ENCODE results near the gene LCN9. TPM values are rescaled to one million over a fixed set of nuclear protein-coding genes. Genes with fewer than 3 reads are reported as not detected.

Gene LCN9
- total and polyA plus RNA-seq, 4 donors, result not detected

DNA sequence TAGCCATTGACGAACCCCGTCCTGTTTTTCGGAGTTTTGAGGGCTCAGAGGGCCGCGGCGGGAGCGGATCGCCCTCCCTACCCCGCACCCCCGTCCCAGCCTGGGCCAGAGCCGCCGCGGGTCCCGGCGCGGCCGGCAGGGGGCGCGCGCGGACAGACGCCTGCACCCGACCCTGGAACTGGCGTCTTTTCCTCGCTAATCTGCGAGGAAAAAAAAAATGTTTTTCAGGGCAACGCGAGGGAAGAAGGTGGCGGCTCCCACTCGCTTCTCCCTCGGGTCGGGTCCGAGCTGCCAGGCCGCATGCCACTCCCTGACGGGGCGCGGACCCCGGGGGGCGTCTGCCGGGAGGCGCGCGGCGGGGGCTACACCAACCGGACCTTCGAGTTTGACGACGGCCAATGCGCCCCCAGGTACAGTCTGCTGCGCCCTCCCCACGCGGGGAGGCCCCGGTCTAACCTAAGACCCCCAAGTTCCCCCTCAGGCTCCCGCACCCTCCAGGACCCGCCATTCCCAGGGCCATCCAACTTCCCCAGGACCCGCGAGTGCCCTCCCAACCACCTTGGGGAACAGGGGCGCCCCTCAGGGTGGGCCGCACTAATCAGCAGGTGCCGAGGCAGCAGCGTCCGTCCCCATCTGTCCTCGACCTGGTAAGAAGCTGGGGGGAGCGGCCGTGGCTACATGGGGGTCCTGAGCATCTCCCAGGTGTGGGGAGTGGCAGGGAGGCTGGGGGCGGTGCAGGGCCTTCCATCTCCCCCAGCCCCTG, 39.0 kb downstream of the LCN9 start, which contains the start of gene KCNT1:
Gene KCNT1 (plus strand): TSS at position 227 of the 763 bp plus-strand sequence. CDS start 74 bp downstream, at position 301.
- Histone ChIP-seq H3K9ac (ENCODE audit: insufficient read depth in 1 of 2, low read length in 2 of 2) (no peak within 1 kb of the TSS), H3K4me3 (no peak within 1 kb of the TSS), H3K27ac (ENCODE audit: low read depth in 1 of 2, low read length in 1 of 2) (no peak within 1 kb of the TSS), H3K9me3 (ENCODE audit: control insufficient read depth in 4 of 4, insufficient read depth in 3 of 4, low read length in 3 of 4) (no peaks in the 10 kb centered on the region), H3K4me1 (ENCODE audit: control insufficient read depth in 5 of 5, insufficient read depth in 5 of 5, low read length in 5 of 5) (peaks cover 0 to 4% (median 0%) of the 10 kb centered on the region in 5 donors), H3K27me3 (ENCODE audit: control insufficient read depth in 3 of 3, insufficient read depth in 3 of 3, low read length in 2 of 3) (peaks cover 0 to 20% (median 11%) of the 10 kb centered on the region in 3 donors), H3K36me3 (ENCODE audit: control insufficient read depth in 4 of 4, insufficient read depth in 4 of 4, low read length in 4 of 4) (no peaks in the 10 kb centered on the region)
- peak; percentile 35 for TF ChIP-seq CTCF (IDR thresholded peaks at IDR 0.05; ENCODE audit: control extremely low read depth, extremely low read depth)
- WGBS, 2 donors, result 12 to 16% methylated on average over 62 to 66 of the region's 66 CpGs
- ATAC-seq (ENCODE audit: insufficient read depth, low FRiP score) (peak; percentile 38), DNase-seq (peak; percentile 67 to 72 (median 71))

DNA sequence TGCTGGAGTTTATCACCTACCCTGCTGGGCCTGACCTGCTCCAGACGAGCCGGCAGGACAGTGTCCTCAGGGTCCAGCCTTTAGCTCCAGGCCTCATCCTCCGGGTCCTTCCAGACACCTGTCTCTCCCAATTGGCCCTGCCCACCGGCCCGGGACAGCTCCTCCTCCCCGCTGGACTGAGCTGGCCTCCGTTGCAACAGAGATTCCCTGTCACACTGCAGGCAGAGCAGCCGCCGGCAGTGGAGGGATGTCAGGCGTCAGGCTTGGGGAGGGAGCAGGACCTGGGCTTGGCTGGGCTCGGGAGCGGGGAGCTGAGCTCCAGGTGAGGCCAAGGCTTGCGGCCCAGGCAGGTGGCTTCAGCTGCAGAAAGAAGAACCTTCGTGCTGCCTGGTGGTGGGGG, 40.6 kb downstream of the LCN9 start:
- peaks cover 0 to 28% (median 20%) of the 10 kb centered on the region in 3 donors for H3K27me3 ChIP-seq (ENCODE audit: control insufficient read depth in 3 of 3, insufficient read depth in 3 of 3, low read length in 2 of 3)
- H3K9ac ChIP-seq (ENCODE audit: insufficient read depth in 1 of 2, low read length in 2 of 2), result no peak overlapping the region
- H3K9me3 ChIP-seq (ENCODE audit: control insufficient read depth in 4 of 4, insufficient read depth in 3 of 4, low read length in 3 of 4), result no peaks in the 10 kb centered on the region
- no peaks in the 10 kb centered on the region for H3K36me3 ChIP-seq (ENCODE audit: control insufficient read depth in 4 of 4, insufficient read depth in 4 of 4, low read length in 4 of 4)
- DNase-seq (no peak), ATAC-seq (ENCODE audit: insufficient read depth, low FRiP score) (no peak)
- no peak overlapping the region for H3K4me3 ChIP-seq
- peaks cover 0 to 4% (median 0%) of the 10 kb centered on the region in 5 donors for H3K4me1 ChIP-seq (ENCODE audit: control insufficient read depth in 5 of 5, insufficient read depth in 5 of 5, low read length in 5 of 5)
- H3K27ac ChIP-seq (ENCODE audit: low read depth in 1 of 2, low read length in 1 of 2), result no peak overlapping the region
- WGBS, 2 donors, result 32 to 33% methylated on average over 14 of the region's 14 CpGs
- no peak for TF ChIP-seq CTCF (IDR thresholded peaks at IDR 0.05; ENCODE audit: control extremely low read depth, extremely low read depth)

DNA sequence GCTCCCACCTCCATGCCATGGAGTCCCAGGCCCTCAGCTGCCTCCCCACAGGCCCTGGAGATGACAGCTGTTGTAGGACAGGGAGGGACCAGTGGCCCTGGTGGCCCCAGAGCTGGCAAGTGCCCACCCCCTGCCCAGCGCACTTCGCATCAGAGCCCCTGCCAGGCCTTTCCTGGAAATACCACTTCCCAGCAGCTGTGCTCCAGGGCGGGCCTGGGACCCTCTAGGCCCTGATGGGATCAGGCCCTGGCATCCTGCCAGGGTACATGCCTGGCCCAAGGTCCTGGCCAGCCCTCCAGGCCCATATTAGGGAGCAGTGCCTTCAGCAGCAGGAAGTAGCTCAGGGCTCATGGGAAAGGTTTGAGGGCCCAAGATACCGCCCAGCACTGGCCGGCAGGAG, 41.4 kb downstream of the LCN9 start:
- ATAC-seq (ENCODE audit: insufficient read depth, low FRiP score), result no peak
- no peak overlapping the region for H3K9ac ChIP-seq (ENCODE audit: insufficient read depth in 1 of 2, low read length in 2 of 2)
- WGBS, 2 donors, result 63 to 66% methylated on average over 5 of the region's 5 CpGs
- H3K27me3 ChIP-seq (ENCODE audit: control insufficient read depth in 3 of 3, insufficient read depth in 3 of 3, low read length in 2 of 3), result peaks cover 0 to 28% (median 23%) of the 10 kb centered on the region in 3 donors
- H3K4me3 ChIP-seq, result no peak overlapping the region
- no peak for TF ChIP-seq CTCF (IDR thresholded peaks at IDR 0.05; ENCODE audit: control extremely low read depth, extremely low read depth)
- no peak overlapping the region for H3K27ac ChIP-seq (ENCODE audit: low read depth in 1 of 2, low read length in 1 of 2)
- H3K36me3 ChIP-seq (ENCODE audit: control insufficient read depth in 4 of 4, insufficient read depth in 4 of 4, low read length in 4 of 4), result no peaks in the 10 kb centered on the region
- H3K4me1 ChIP-seq (ENCODE audit: control insufficient read depth in 5 of 5, insufficient read depth in 5 of 5, low read length in 5 of 5), result peaks cover 0 to 4% (median 0%) of the 10 kb centered on the region in 5 donors
- peak; percentile 34 to 59 (median 42) for DNase-seq
- H3K9me3 ChIP-seq (ENCODE audit: control insufficient read depth in 4 of 4, insufficient read depth in 3 of 4, low read length in 3 of 4), result no peaks in the 10 kb centered on the region
